ENCODE results near the gene ENTR1. TPM values are rescaled to one million over a fixed set of nuclear protein-coding genes. Genes with fewer than 3 reads are reported as not detected.
A peak's percentile ranks its signal among the peaks of the same experiment; 100 is the strongest.

The ENTR1 gene
- total and polyA plus RNA-seq, 2 of the 13 experiments (the other 11 are each of a cell fraction or from before 2014, with no cell fraction given) = 70.1 to 76.4 TPM

DNA sequence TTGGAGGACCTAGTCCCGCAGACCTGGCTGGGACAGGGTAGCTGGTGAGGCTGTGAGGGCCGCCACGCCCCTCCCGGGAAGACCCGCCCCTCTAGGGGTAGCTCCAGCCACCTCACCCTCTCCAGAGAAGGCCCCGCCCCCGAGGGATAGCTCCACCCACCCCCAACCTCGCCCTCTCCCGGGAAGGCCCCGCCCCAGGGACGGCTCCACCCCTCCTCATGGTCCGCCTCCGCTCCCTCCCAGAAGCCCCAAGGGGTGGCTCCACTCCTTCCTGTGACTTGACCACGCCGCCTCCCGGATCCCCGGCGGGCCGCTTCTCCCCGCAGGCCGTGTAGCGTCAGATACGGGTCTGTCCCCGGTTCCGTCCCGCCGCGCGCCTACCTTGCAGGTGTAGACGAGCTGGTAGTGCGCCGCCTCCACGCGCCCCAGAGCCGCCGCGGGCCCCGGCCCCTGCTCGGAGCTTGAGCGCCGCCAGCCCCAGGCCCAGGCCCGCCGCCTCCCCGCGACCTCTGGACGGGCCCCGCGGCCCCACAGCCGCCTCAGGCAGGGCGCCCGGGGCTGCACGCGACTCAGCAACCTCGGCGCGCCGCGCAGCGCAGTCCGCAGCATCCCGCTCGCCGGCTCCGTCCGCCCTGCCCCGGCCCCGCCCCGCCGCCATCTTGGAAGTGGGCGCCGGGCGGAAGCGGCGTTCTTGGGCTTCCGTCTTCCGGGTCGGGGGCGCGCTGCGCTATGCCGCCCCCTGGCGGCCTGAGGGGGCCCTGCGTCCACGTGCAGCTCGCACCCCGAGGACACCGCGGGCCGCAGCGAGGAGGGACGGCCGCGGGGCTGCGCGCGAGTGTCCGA lies 47.1 kb downstream of the ENTR1 start, which contains the start of gene DNLZ (continued):
- TF ChIP-seq PHB2 (IDR thresholded peaks at IDR 0.05; ENCODE audit: partially characterized antibody) (no peak), GFI1 (CRISPR knock-in tag; IDR thresholded peaks at IDR 0.05; ENCODE audit: borderline replicate concordance) (no peak; the same call in 1 of the 2 replicates), SETDB1 (CRISPR knock-in tag; IDR thresholded peaks at IDR 0.05; ENCODE audit: borderline replicate concordance) (no peak), ZNF124 (CRISPR knock-in tag; IDR thresholded peaks at IDR 0.05) (no peak), ZNF501 (CRISPR knock-in tag; IDR thresholded peaks at IDR 0.05) (peak; percentile 93), ZNF263 (CRISPR knock-in tag; IDR thresholded peaks at IDR 0.05) (peak; percentile 73), ZNF879 (CRISPR knock-in tag; IDR thresholded peaks at IDR 0.05) (0 out of 2 replicates have a peak, but pooled peaks have one; percentile 41), MAFK (conservative IDR thresholded peaks at IDR 0.05 in 1 of 2, IDR thresholded peaks at IDR 0.05 in 1 of 2; ENCODE audit: low read length in 2 of 2) (no peak), ZNF468 (CRISPR knock-in tag; IDR thresholded peaks at IDR 0.05) (0 out of 2 replicates have a peak, but pooled peaks have one; percentile 36), ATF7 (IDR thresholded peaks at IDR 0.05) (no peak), ATF7 (CRISPR knock-in tag; IDR thresholded peaks at IDR 0.05) (peak; percentile 43; the same call in 1 of the 2 replicates), MATR3 (CRISPR knock-in tag; IDR thresholded peaks at IDR 0.05) (no peak), JUND (CRISPR knock-in tag; IDR thresholded peaks at IDR 0.05) (0 out of 2 replicates have a peak, but pooled peaks have one; percentile 73), HCFC1 (IDR thresholded peaks at IDR 0.05; ENCODE audit: low read depth, low read length) (peak; percentile 83), ZNF225 (CRISPR knock-in tag; IDR thresholded peaks at IDR 0.05) (no peak), SRSF9 (IDR thresholded peaks at IDR 0.05; ENCODE audit: borderline replicate concordance, insufficient read depth, low read depth, low read length, poor library complexity, severe bottlenecking) (no peak), ZNF510 (CRISPR knock-in tag; IDR thresholded peaks at IDR 0.05; ENCODE audit: low read depth) (no peak), ZBTB3 (CRISPR knock-in tag; IDR thresholded peaks at IDR 0.05; ENCODE audit: borderline replicate concordance, low read depth) (no peak), ZNF761 (CRISPR knock-in tag; conservative IDR thresholded peaks at IDR 0.05) (peak; percentile 86), SKI (IDR thresholded peaks at IDR 0.05; ENCODE audit: partially characterized antibody) (no peak), ATF6 (CRISPR knock-in tag; conservative IDR thresholded peaks at IDR 0.05) (no peak), ZNF101 (CRISPR knock-in tag; IDR thresholded peaks at IDR 0.05; ENCODE audit: borderline replicate concordance, low read depth) (no peak; the same call in 1 of the 2 replicates), MEF2D (CRISPR knock-in tag; IDR thresholded peaks at IDR 0.05) (no peak), MED8 (CRISPR knock-in tag; IDR thresholded peaks at IDR 0.05; ENCODE audit: insufficient replicate concordance) (no peak), GATA4 (IDR thresholded peaks at IDR 0.05; ENCODE audit: borderline replicate concordance, low read depth) (no peak), ARNTL (CRISPR knock-in tag; IDR thresholded peaks at IDR 0.05) (peak; percentile 91), ZNF235 (CRISPR knock-in tag; IDR thresholded peaks at IDR 0.05; ENCODE audit: borderline replicate concordance) (no peak)
- TF ChIP-seq, protein P1, sequence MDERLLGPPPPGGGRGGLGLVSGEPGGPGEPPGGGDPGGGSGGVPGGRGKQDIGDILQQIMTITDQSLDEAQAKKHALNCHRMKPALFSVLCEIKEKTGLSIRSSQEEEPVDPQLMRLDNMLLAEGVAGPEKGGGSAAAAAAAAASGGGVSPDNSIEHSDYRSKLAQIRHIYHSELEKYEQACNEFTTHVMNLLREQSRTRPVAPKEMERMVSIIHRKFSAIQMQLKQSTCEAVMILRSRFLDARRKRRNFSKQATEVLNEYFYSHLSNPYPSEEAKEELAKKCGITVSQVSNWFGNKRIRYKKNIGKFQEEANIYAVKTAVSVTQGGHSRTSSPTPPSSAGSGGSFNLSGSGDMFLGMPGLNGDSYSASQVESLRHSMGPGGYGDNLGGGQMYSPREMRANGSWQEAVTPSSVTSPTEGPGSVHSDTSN (CRISPR knock-in tag; IDR thresholded peaks at IDR 0.05) = no peak

All from HepG2 (cell line).